GM23248 (cell line): ENCODE results near the gene ZNF462.

ENCODE experiments used
- EZH2 ChIP-seq: fragments of 200-600 bp; sonication (generic); IDR thresholded peaks from 2 replicates; pipeline ENCODE4 v1.6.1; 2018; ENCODE audit warnings: antibody characterized with exemption, mild to moderate bottlenecking; ENCODE audit not compliant: insufficient read depth, poor library complexity, severe bottlenecking
- EZH2phosphoT487 ChIP-seq: fragments of 200-600 bp; sonication (generic); IDR thresholded peaks from 2 replicates; pipeline ENCODE4 v1.6.1; 2018; ENCODE audit warnings: antibody characterized with exemption, moderate library complexity, mild to moderate bottlenecking, low read depth; ENCODE audit not compliant: insufficient read depth

DNA sequence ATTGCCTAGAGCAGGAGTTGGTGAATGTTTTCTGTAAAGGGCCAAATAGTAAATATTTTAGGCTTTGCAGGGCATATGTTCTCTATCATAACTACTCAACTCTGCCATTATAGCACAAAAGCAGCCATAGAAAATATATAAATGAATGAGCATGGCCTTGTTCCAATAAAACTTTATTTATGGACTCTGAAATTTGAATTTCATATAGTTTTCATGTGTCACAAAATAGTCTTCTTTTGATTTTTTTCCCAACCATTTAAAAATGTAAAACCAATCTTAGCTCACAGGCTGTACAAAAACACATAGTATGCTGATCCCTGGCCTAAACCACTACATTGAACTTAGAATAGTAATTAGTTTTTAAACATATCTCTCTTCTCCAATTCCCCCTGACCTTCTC lies 179.6 kb downstream of the ZNF462 start:
- TF ChIP-seq EZH2 (no peak), EZH2phosphoT487 (no peak)
